ENCODE measurements around the gene USE1. TPM values are rescaled to one million over a fixed set of nuclear protein-coding genes. Genes with fewer than 3 reads are reported as not detected.
A peak's percentile ranks its signal among the peaks of the same experiment; 100 is the strongest.

USE1 gene
- total RNA-seq, 2 donors from 2014 or later = 13.2 to 20.1 TPM

- 84 to 96% methylated on average over 25 of the region's 25 CpGs for WGBS, 2 donors
- H3K27me3 ChIP-seq = no peaks in the 10 kb centered on the region
- peaks cover 35% of the 10 kb centered on the region for H3K4me1 ChIP-seq
- DNase-seq = no peak
- no peak for ATAC-seq
- H3K27ac ChIP-seq = no peak overlapping the region
- TF ChIP-seq POLR2A (IDR thresholded peaks at IDR 0.05) = no peak
- TF ChIP-seq CTCF (IDR thresholded peaks at IDR 0.05) = no peak
- H3K36me3 ChIP-seq (replicated peaks in 1 of 2; ENCODE audit: insufficient read depth in 1 of 2, low read depth in 2 of 2) = peaks cover 3 to 5% of the 10 kb centered on the region in 2 donors
- intact Hi-C loops (cut with DNase I) = no loop called here
- no peak overlapping the region for H3K4me3 ChIP-seq
- H3K9me3 ChIP-seq = no peaks in the 10 kb centered on the region
Measured at GRCh38 chr19:17232258-17232657, 17.1 kb downstream of the USE1 start.

GRCh38 chr19:17234911-17235299 is 19.7 kb downstream of the USE1 start:
- H3K9me3 ChIP-seq = no peaks in the 10 kb centered on the region
- intact Hi-C loops (cut with DNase I) = no loop called here
- H3K4me1 ChIP-seq = peaks cover 42% of the 10 kb centered on the region
- ATAC-seq (peak; percentile 58), DNase-seq (peak; percentile 50 to 67 (median 54))
- peaks cover 3 to 5% of the 10 kb centered on the region in 2 donors for H3K36me3 ChIP-seq (replicated peaks in 1 of 2; ENCODE audit: insufficient read depth in 1 of 2, low read depth in 2 of 2)
- H3K27ac ChIP-seq = peak overlapping the region; percentile 42 to 82 (median 67)
- no peak for TF ChIP-seq POLR2A (IDR thresholded peaks at IDR 0.05)
- TF ChIP-seq CTCF (IDR thresholded peaks at IDR 0.05) = no peak
- no peak overlapping the region for H3K4me3 ChIP-seq
- no peaks in the 10 kb centered on the region for H3K27me3 ChIP-seq
- WGBS, 2 donors = 43 to 60% methylated on average over 8 to 11 of the region's 11 CpGs

- Histone ChIP-seq H3K4me3 (no peak overlapping the region), H3K9me3 (no peaks in the 10 kb centered on the region), H3K27ac (peak overlapping the region; percentile 42 to 82 (median 67)), H3K4me1 (peaks cover 47% of the 10 kb centered on the region), H3K27me3 (no peaks in the 10 kb centered on the region), H3K36me3 (replicated peaks in 1 of 2; ENCODE audit: insufficient read depth in 1 of 2, low read depth in 2 of 2) (peaks cover 3 to 5% of the 10 kb centered on the region in 2 donors)
- peak; percentile 78 for ATAC-seq
- TF ChIP-seq POLR2A (IDR thresholded peaks at IDR 0.05) (no peak), CTCF (IDR thresholded peaks at IDR 0.05) (peak in 6 of 7 experiments; percentile 15 to 63 (median 26))
- DNase-seq = peak; percentile 63 to 75 (median 72)
- intact Hi-C loops (cut with DNase I) = no loop called here
- 10 to 16% methylated on average over 27 to 66 of the region's 80 CpGs for WGBS, 2 donors
Measured at GRCh38 chr19:17235300-17235970, 20.3 kb downstream of the USE1 start.

- peak overlapping the region; percentile 34 to 82 (median 67) for H3K27ac ChIP-seq
- TF ChIP-seq POLR2A (IDR thresholded peaks at IDR 0.05) (no peak), CTCF (IDR thresholded peaks at IDR 0.05) (no peak)
- H3K4me3 ChIP-seq = no peak overlapping the region
- H3K36me3 ChIP-seq (replicated peaks in 1 of 2; ENCODE audit: insufficient read depth in 1 of 2, low read depth in 2 of 2) = peaks cover 3 to 5% of the 10 kb centered on the region in 2 donors
- peaks cover 54% of the 10 kb centered on the region for H3K4me1 ChIP-seq
- intact Hi-C loops (cut with DNase I) = no loop called here
- 19 to 32% methylated on average over 8 to 9 of the region's 27 CpGs for WGBS, 2 donors
- DNase-seq (peak in 1 of 4 donors; percentile 48), ATAC-seq (no peak)
- no peaks in the 10 kb centered on the region for H3K9me3 ChIP-seq
- H3K27me3 ChIP-seq = no peaks in the 10 kb centered on the region
Measured at GRCh38 chr19:17235971-17236777, 21.0 kb downstream of the USE1 start.

Measured in body of pancreas (tissue), 4 donors.